Measurements from ENCODE around the gene GPATCH1. TPM values are rescaled to one million over a fixed set of nuclear protein-coding genes. Genes with fewer than 3 reads are reported as not detected.

Gene GPATCH1
- total and polyA plus RNA-seq, 10 of the 15 experiments (the other 5 are each of a cell fraction or from before 2014, with no cell fraction given) = 4.5 to 9.6 (median 7.2) TPM

GRCh38 chr19:33176670-33177416 lies 95.9 kb downstream of the GPATCH1 start (continued):
- TF ChIP-seq, protein P1, sequence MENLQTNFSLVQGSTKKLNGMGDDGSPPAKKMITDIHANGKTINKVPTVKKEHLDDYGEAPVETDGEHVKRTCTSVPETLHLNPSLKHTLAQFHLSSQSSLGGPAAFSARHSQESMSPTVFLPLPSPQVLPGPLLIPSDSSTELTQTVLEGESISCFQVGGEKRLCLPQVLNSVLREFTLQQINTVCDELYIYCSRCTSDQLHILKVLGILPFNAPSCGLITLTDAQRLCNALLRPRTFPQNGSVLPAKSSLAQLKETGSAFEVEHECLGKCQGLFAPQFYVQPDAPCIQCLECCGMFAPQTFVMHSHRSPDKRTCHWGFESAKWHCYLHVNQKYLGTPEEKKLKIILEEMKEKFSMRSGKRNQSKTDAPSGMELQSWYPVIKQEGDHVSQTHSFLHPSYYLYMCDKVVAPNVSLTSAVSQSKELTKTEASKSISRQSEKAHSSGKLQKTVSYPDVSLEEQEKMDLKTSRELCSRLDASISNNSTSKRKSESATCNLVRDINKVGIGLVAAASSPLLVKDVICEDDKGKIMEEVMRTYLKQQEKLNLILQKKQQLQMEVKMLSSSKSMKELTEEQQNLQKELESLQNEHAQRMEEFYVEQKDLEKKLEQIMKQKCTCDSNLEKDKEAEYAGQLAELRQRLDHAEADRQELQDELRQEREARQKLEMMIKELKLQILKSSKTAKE (IDR thresholded peaks at IDR 0.05; ENCODE audit: low read depth, poor library complexity, severe bottlenecking) = peak; percentile 92
- TF ChIP-seq BCL11A (IDR thresholded peaks at IDR 0.05; ENCODE audit: low read depth, low read length) (0 out of 2 replicates have a peak, but pooled peaks have one; percentile 7), BRCA1 (IDR thresholded peaks at IDR 0.05; ENCODE audit: low read depth, low read length) (no peak), CHD2 (IDR thresholded peaks at IDR 0.05; ENCODE audit: borderline replicate concordance, low read depth, low read length) (no peak), SMAD5 (IDR thresholded peaks at IDR 0.05; ENCODE audit: low read depth) (peak; percentile 93), ZNF24 (IDR thresholded peaks at IDR 0.05) (peak; percentile 100), SMARCA5 (IDR thresholded peaks at IDR 0.05) (peak; percentile 58), NFYA (IDR thresholded peaks at IDR 0.05; ENCODE audit: borderline replicate concordance, low read depth, low read length) (no peak), MAX (IDR thresholded peaks at IDR 0.05; ENCODE audit: low read depth, low read length) (no peak), POLR2AphosphoS5 (IDR thresholded peaks at IDR 0.05; ENCODE audit: low read length) (peak; percentile 95), BMI1 (IDR thresholded peaks at IDR 0.05; ENCODE audit: borderline replicate concordance) (peak; percentile 96), TCF7 (IDR thresholded peaks at IDR 0.05; ENCODE audit: borderline replicate concordance) (0 out of 2 replicates have a peak, but pooled peaks have one; percentile 12), CBX5 (IDR thresholded peaks at IDR 0.05; ENCODE audit: low read depth) (0 out of 2 replicates have a peak, but pooled peaks have one; percentile 57)
- TF ChIP-seq, protein P2, sequence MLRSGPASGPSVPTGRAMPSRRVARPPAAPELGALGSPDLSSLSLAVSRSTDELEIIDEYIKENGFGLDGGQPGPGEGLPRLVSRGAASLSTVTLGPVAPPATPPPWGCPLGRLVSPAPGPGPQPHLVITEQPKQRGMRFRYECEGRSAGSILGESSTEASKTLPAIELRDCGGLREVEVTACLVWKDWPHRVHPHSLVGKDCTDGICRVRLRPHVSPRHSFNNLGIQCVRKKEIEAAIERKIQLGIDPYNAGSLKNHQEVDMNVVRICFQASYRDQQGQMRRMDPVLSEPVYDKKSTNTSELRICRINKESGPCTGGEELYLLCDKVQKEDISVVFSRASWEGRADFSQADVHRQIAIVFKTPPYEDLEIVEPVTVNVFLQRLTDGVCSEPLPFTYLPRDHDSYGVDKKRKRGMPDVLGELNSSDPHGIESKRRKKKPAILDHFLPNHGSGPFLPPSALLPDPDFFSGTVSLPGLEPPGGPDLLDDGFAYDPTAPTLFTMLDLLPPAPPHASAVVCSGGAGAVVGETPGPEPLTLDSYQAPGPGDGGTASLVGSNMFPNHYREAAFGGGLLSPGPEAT (IDR thresholded peaks at IDR 0.05; ENCODE audit: low read depth) = peak; percentile 82; the same call in 1 of the 2 replicates
- TF ChIP-seq, protein P3, sequence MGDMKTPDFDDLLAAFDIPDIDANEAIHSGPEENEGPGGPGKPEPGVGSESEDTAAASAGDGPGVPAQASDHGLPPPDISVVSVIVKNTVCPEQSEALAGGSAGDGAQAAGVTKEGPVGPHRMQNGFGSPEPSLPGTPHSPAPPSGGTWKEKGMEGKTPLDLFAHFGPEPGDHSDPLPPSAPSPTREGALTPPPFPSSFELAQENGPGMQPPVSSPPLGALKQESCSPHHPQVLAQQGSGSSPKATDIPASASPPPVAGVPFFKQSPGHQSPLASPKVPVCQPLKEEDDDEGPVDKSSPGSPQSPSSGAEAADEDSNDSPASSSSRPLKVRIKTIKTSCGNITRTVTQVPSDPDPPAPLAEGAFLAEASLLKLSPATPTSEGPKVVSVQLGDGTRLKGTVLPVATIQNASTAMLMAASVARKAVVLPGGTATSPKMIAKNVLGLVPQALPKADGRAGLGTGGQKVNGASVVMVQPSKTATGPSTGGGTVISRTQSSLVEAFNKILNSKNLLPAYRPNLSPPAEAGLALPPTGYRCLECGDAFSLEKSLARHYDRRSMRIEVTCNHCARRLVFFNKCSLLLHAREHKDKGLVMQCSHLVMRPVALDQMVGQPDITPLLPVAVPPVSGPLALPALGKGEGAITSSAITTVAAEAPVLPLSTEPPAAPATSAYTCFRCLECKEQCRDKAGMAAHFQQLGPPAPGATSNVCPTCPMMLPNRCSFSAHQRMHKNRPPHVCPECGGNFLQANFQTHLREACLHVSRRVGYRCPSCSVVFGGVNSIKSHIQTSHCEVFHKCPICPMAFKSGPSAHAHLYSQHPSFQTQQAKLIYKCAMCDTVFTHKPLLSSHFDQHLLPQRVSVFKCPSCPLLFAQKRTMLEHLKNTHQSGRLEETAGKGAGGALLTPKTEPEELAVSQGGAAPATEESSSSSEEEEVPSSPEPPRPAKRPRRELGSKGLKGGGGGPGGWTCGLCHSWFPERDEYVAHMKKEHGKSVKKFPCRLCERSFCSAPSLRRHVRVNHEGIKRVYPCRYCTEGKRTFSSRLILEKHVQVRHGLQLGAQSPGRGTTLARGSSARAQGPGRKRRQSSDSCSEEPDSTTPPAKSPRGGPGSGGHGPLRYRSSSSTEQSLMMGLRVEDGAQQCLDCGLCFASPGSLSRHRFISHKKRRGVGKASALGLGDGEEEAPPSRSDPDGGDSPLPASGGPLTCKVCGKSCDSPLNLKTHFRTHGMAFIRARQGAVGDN (IDR thresholded peaks at IDR 0.05) = peak; percentile 71
- TF ChIP-seq, protein P4, sequence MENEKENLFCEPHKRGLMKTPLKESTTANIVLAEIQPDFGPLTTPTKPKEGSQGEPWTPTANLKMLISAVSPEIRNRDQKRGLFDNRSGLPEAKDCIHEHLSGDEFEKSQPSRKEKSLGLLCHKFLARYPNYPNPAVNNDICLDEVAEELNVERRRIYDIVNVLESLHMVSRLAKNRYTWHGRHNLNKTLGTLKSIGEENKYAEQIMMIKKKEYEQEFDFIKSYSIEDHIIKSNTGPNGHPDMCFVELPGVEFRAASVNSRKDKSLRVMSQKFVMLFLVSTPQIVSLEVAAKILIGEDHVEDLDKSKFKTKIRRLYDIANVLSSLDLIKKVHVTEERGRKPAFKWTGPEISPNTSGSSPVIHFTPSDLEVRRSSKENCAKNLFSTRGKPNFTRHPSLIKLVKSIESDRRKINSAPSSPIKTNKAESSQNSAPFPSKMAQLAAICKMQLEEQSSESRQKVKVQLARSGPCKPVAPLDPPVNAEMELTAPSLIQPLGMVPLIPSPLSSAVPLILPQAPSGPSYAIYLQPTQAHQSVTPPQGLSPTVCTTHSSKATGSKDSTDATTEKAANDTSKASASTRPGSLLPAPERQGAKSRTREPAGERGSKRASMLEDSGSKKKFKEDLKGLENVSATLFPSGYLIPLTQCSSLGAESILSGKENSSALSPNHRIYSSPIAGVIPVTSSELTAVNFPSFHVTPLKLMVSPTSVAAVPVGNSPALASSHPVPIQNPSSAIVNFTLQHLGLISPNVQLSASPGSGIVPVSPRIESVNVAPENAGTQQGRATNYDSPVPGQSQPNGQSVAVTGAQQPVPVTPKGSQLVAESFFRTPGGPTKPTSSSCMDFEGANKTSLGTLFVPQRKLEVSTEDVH (IDR thresholded peaks at IDR 0.05; ENCODE audit: low read depth, partially characterized antibody) = no peak
